WTC11 (cell line): Measurements from ENCODE around the gene UTP20. TPM values are rescaled to one million over a fixed set of nuclear protein-coding genes. Genes with fewer than 3 reads are reported as not detected.

ENCODE experiments used
- ATAC-seq: fragments of 200-7000 bp; cut with Tn5 transposase; 2 replicates; pipeline ENCODE4 v1.10.0; 2021; ENCODE audit warnings: mild to moderate bottlenecking, moderate library complexity
- CTCF ChIA-PET: fragments of 300-600 bp; sonication (Branson Sonifier 250); formaldehyde crosslinking; loops from one replicate; lab custom pipeline; 2021; ENCODE audit warnings: antibody characterized with exemption; lab: Charles Lee
- POLR2A ChIA-PET: fragments of 350-600 bp; sonication (Branson Sonifier 250); formaldehyde crosslinking; loops from one replicate; lab custom pipeline; 2021; ENCODE audit warnings: antibody characterized with exemption; lab: Charles Lee
- DNase-seq: peaks from one replicate; pipeline ENCODE4 v3.0.0; 2021; ENCODE audit warnings: low spot score
- H3K27ac Mint-ChIP-seq: 2 replicates; pipeline ENCODE4 v1.8.0; 2021; ENCODE audit warnings: mixed read lengths
- H3K27me3 Mint-ChIP-seq: 2 replicates; pipeline ENCODE4 v1.8.0; 2021; ENCODE audit warnings: low read depth, mild to moderate bottlenecking, moderate library complexity, mixed read lengths
- H3K36me3 Mint-ChIP-seq: 2 replicates; pipeline ENCODE4 v1.8.0; 2021; ENCODE audit warnings: mixed read lengths
- H3K4me1 Mint-ChIP-seq: 2 replicates; pipeline ENCODE4 v1.8.0; 2022; ENCODE audit warnings: mixed read lengths
- H3K4me3 Mint-ChIP-seq: 2 replicates; pipeline ENCODE4 v1.8.0; 2021; ENCODE audit warnings: mild to moderate bottlenecking, moderate library complexity, mixed read lengths
- H3K9me3 Mint-ChIP-seq: 2 replicates; pipeline ENCODE4 v1.8.0; 2021; ENCODE audit warnings: mixed read lengths
- ESRRA ChIP-seq: sonication (generic); formaldehyde crosslinking; IDR thresholded peaks from 2 replicates; pipeline ENCODE4 v1.8.1; 2022; ENCODE audit warnings: mild to moderate bottlenecking, missing genetic modification reagents, borderline replicate concordance
- FOXK1 ChIP-seq: sonication (generic); formaldehyde crosslinking; IDR thresholded peaks from 2 replicates; pipeline ENCODE4 v1.8.0; 2022; ENCODE audit warnings: mild to moderate bottlenecking, moderate library complexity, missing genetic modification reagents
- GRHL2 ChIP-seq: fragments of 250-450 bp; sonication (Bioruptor Pico); IDR thresholded peaks from 2 replicates; pipeline ENCODE4 v1.8.0; 2022; ENCODE audit warnings: mild to moderate bottlenecking, moderate library complexity; ENCODE audit not compliant: insufficient replicate concordance, severe bottlenecking
- GTF2I ChIP-seq: fragments of 250-450 bp; sonication (Bioruptor Pico); conservative IDR thresholded peaks from 2 replicates; pipeline ENCODE4 v1.4.0; 2021; ENCODE audit warnings: mild to moderate bottlenecking
- JUN ChIP-seq: sonication (generic); formaldehyde crosslinking; IDR thresholded peaks from 2 replicates; pipeline ENCODE4 v1.8.0; 2023; ENCODE audit warnings: mild to moderate bottlenecking, missing genetic modification reagents
- MXD4 ChIP-seq: fragments of 250-450 bp; sonication (Bioruptor Pico); IDR thresholded peaks from 2 replicates; pipeline ENCODE4 v1.8.0; 2021; ENCODE audit warnings: mild to moderate bottlenecking, moderate library complexity, borderline replicate concordance
- RELA ChIP-seq: sonication (generic); formaldehyde crosslinking; IDR thresholded peaks from 2 replicates; pipeline ENCODE4 v1.8.1; 2022; ENCODE audit warnings: missing genetic modification reagents, mild to moderate bottlenecking, borderline replicate concordance
- ZNF121 ChIP-seq: sonication (generic); formaldehyde crosslinking; IDR thresholded peaks from 2 replicates; pipeline ENCODE4 v1.8.0; 2023; ENCODE audit warnings: missing genetic modification reagents
- ZNF219 ChIP-seq: sonication (generic); formaldehyde crosslinking; IDR thresholded peaks from 2 replicates; pipeline ENCODE4 v1.8.0; 2023; ENCODE audit warnings: missing genetic modification reagents, mild to moderate bottlenecking, borderline replicate concordance
- ZNF671 ChIP-seq: fragments of 250-450 bp; sonication (Bioruptor Pico); IDR thresholded peaks from 2 replicates; pipeline ENCODE4 v1.8.0; 2021; ENCODE audit warnings: mild to moderate bottlenecking
- total RNA-seq: library from RNA; stranded (reverse); gene quantifications from 3 replicates; pipeline ENCODE4 v1.2.3, GENCODE V29; 2021
- TF ChIP-seq, protein P1 (sequence below): sonication (generic); formaldehyde crosslinking; IDR thresholded peaks from 2 replicates; pipeline ENCODE4 v1.8.1; 2023; ENCODE audit warnings: mild to moderate bottlenecking, missing genetic modification reagents, moderate library complexity
- TF ChIP-seq, protein P2 (sequence below): sonication (generic); formaldehyde crosslinking; IDR thresholded peaks from 2 replicates; pipeline ENCODE4 v1.8.1; 2023; ENCODE audit warnings: mild to moderate bottlenecking, moderate library complexity, missing genetic modification reagents
- TF ChIP-seq, protein P3 (sequence below): sonication (generic); formaldehyde crosslinking; IDR thresholded peaks from 2 replicates; pipeline ENCODE4 v1.8.1; 2023; ENCODE audit warnings: mild to moderate bottlenecking, missing genetic modification reagents
- TF ChIP-seq, protein P4 (sequence below): sonication (generic); formaldehyde crosslinking; IDR thresholded peaks from 2 replicates; pipeline ENCODE4 v1.8.1; 2022; ENCODE audit warnings: low read depth, missing genetic modification reagents, borderline replicate concordance
- TF ChIP-seq, protein P5 (sequence below): sonication (generic); formaldehyde crosslinking; IDR thresholded peaks from 2 replicates; pipeline ENCODE4 v1.8.0; 2022; ENCODE audit warnings: mild to moderate bottlenecking, missing genetic modification reagents
- TF ChIP-seq, protein P6 (sequence below): sonication (generic); formaldehyde crosslinking; IDR thresholded peaks from 2 replicates; pipeline ENCODE4 v1.8.1; 2023; ENCODE audit warnings: mild to moderate bottlenecking, missing genetic modification reagents, moderate library complexity
- TF ChIP-seq, protein P7 (sequence below): fragments of 200-600 bp; IDR thresholded peaks from 2 replicates; pipeline ENCODE4 v1.8.0; 2022; ENCODE audit warnings: antibody characterized with exemption
- TF ChIP-seq, protein P8 (sequence below): sonication (generic); formaldehyde crosslinking; IDR thresholded peaks from 2 replicates; pipeline ENCODE4 v1.8.1; 2022; ENCODE audit warnings: mild to moderate bottlenecking, moderate library complexity, missing genetic modification reagents

The UTP20 gene
- total RNA-seq, 1 experiment from 2014 or later: 34.1 TPM

DNA sequence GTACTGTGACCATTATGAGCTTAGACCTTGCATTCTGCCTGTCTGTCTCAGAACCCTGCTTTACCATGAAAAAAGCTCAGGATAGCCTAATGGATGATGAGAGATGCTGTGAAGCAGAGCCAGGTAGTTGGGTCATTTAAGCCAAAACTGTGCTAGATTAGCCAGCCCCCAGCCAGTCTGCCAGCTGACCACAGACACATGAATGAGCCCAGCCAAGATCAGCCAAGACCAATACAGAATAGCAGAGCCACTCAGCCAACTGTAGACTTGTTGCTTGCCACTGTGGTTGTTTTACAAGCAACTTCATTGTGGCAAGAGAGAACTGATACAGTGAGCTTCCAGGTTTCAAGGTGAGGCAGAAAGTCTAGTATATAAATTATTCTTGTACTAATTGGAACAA is 12.8 kb upstream of the UTP20 start:
- H3K4me1 Mint-ChIP-seq: no peaks in the 10 kb centered on the region
- DNase-seq (no peak), ATAC-seq (no peak)
- ChIA-PET CTCF (no interaction called here), POLR2A (no interaction called here)
- 0 out of 2 replicates have a peak, but pooled peaks cover 3% of the 10 kb centered on the region for H3K9me3 Mint-ChIP-seq
- H3K27ac Mint-ChIP-seq: no peak overlapping the region
- TF ChIP-seq, protein P1, sequence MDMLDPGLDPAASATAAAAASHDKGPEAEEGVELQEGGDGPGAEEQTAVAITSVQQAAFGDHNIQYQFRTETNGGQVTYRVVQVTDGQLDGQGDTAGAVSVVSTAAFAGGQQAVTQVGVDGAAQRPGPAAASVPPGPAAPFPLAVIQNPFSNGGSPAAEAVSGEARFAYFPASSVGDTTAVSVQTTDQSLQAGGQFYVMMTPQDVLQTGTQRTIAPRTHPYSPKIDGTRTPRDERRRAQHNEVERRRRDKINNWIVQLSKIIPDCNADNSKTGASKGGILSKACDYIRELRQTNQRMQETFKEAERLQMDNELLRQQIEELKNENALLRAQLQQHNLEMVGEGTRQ (CRISPR knock-in tag): no peak
- TF ChIP-seq, protein P2, sequence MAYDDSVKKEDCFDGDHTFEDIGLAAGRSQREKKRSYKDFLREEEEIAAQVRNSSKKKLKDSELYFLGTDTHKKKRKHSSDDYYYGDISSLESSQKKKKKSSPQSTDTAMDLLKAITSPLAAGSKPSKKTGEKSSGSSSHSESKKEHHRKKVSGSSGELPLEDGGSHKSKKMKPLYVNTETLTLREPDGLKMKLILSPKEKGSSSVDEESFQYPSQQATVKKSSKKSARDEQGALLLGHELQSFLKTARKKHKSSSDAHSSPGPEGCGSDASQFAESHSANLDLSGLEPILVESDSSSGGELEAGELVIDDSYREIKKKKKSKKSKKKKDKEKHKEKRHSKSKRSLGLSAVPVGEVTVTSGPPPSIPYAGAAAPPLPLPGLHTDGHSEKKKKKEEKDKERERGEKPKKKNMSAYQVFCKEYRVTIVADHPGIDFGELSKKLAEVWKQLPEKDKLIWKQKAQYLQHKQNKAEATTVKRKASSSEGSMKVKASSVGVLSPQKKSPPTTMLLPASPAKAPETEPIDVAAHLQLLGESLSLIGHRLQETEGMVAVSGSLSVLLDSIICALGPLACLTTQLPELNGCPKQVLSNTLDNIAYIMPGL (CRISPR knock-in tag): no peak
- TF ChIP-seq MXD4 (CRISPR knock-in tag): no peak
- TF ChIP-seq, protein P3, sequence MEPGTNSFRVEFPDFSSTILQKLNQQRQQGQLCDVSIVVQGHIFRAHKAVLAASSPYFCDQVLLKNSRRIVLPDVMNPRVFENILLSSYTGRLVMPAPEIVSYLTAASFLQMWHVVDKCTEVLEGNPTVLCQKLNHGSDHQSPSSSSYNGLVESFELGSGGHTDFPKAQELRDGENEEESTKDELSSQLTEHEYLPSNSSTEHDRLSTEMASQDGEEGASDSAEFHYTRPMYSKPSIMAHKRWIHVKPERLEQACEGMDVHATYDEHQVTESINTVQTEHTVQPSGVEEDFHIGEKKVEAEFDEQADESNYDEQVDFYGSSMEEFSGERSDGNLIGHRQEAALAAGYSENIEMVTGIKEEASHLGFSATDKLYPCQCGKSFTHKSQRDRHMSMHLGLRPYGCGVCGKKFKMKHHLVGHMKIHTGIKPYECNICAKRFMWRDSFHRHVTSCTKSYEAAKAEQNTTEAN: no peak
- TF ChIP-seq, protein P4, sequence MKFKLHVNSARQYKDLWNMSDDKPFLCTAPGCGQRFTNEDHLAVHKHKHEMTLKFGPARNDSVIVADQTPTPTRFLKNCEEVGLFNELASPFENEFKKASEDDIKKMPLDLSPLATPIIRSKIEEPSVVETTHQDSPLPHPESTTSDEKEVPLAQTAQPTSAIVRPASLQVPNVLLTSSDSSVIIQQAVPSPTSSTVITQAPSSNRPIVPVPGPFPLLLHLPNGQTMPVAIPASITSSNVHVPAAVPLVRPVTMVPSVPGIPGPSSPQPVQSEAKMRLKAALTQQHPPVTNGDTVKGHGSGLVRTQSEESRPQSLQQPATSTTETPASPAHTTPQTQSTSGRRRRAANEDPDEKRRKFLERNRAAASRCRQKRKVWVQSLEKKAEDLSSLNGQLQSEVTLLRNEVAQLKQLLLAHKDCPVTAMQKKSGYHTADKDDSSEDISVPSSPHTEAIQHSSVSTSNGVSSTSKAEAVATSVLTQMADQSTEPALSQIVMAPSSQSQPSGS (CRISPR knock-in tag): no peak
- TF ChIP-seq, protein P5, sequence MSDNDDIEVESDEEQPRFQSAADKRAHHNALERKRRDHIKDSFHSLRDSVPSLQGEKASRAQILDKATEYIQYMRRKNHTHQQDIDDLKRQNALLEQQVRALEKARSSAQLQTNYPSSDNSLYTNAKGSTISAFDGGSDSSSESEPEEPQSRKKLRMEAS (CRISPR knock-in tag): no peak
- no peak for TF ChIP-seq ZNF671 (CRISPR knock-in tag)
- no peak for TF ChIP-seq GTF2I (CRISPR knock-in tag)
- TF ChIP-seq ZNF219: no peak
- no peak for TF ChIP-seq RELA (CRISPR knock-in tag)
- TF ChIP-seq, protein P6, sequence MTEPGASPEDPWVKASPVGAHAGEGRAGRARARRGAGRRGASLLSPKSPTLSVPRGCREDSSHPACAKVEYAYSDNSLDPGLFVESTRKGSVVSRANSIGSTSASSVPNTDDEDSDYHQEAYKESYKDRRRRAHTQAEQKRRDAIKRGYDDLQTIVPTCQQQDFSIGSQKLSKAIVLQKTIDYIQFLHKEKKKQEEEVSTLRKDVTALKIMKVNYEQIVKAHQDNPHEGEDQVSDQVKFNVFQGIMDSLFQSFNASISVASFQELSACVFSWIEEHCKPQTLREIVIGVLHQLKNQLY (CRISPR knock-in tag): no peak
- TF ChIP-seq GRHL2 (CRISPR knock-in tag): no peak
- TF ChIP-seq FOXK1: no peak
- no peak for TF ChIP-seq JUN
- TF ChIP-seq ZNF121 (CRISPR knock-in tag): no peak
- TF ChIP-seq, protein P7, sequence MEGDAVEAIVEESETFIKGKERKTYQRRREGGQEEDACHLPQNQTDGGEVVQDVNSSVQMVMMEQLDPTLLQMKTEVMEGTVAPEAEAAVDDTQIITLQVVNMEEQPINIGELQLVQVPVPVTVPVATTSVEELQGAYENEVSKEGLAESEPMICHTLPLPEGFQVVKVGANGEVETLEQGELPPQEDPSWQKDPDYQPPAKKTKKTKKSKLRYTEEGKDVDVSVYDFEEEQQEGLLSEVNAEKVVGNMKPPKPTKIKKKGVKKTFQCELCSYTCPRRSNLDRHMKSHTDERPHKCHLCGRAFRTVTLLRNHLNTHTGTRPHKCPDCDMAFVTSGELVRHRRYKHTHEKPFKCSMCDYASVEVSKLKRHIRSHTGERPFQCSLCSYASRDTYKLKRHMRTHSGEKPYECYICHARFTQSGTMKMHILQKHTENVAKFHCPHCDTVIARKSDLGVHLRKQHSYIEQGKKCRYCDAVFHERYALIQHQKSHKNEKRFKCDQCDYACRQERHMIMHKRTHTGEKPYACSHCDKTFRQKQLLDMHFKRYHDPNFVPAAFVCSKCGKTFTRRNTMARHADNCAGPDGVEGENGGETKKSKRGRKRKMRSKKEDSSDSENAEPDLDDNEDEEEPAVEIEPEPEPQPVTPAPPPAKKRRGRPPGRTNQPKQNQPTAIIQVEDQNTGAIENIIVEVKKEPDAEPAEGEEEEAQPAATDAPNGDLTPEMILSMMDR: no peak
- TF ChIP-seq ESRRA (CRISPR knock-in tag): no peak
- TF ChIP-seq, protein P8, sequence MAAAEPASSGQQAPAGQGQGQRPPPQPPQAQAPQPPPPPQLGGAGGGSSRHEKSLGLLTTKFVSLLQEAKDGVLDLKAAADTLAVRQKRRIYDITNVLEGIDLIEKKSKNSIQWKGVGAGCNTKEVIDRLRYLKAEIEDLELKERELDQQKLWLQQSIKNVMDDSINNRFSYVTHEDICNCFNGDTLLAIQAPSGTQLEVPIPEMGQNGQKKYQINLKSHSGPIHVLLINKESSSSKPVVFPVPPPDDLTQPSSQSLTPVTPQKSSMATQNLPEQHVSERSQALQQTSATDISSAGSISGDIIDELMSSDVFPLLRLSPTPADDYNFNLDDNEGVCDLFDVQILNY (CRISPR knock-in tag): no peak
- no peak overlapping the region for H3K4me3 Mint-ChIP-seq
- H3K27me3 Mint-ChIP-seq: no peaks in the 10 kb centered on the region
- no peaks in the 10 kb centered on the region for H3K36me3 Mint-ChIP-seq
